GM18868 (cell line): ENCODE measurements around the gene KCTD10.
"Not testable (repeated sequence)": the region's sequence is repeated elsewhere in the genome, so short reads cannot be mapped to it uniquely, and the experiment has no call there.

Source experiments
- ATAC-seq: cut with Tn5 transposase; IDR thresholded peaks from one replicate; pipeline ENCODE4 v1.9.1; 2021; ENCODE audit warnings: mild to moderate bottlenecking, moderate library complexity; ENCODE audit not compliant: unreplicated experiment

KCTD10 gene

DNA sequence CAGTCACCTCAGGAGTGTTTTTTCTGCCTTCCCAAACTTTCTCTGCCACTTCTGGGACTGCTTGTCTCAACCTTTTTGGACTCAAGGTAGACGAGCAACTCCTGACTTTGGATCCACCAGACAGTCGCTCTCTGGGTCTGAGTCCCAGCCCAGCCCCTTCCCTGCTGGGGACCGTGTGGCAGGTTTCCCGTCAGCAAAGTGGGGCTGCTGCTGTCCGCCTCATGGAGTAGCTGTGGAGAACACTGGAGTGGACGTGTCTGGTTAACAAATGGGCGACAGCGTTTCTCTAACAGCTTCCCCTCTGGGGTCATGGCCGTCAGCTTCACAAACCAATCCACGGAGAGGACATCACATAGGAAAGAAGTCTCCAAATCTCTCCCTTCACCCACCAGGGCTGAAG lies 54.8 kb downstream of the KCTD10 start:
- ATAC-seq, result no peak

GRCh38 chr12:109421355-109422087 lies 55.6 kb downstream of the KCTD10 start:
- ATAC-seq, result no peak

DNA sequence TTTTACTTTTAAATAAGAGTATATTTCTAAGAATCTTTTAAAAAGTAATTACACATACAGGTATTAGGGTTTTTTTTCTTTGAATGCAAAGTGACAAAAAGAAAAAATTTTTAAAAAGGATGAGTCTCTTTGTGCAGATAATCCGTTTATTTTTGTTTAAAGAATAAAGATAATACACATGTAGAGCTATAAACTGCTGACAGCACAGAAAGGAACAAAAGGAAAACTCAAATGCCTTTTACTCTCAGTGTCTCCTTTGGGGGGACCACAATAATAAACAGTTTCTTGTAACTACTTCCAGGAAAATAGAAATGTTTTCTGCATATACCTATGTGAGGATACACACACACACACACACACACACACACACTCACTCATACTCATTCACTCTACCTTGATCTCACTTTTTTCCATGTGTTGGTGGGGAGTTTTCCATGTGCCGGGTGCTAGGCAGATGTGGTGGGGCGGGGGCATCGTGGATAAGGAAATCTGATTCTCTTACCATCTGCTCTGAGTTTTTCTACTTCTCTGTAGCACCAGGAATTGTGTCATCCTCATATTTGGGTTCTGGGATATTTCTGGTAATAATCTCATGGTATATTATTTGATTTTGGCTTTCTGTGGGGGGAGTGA lies 58.1 kb downstream of the KCTD10 start:
- no peak for ATAC-seq

- ATAC-seq, result not testable (repeated sequence)
Measured at GRCh38 chr12:109406147-109406546, 71.0 kb downstream of the KCTD10 start.

DNA sequence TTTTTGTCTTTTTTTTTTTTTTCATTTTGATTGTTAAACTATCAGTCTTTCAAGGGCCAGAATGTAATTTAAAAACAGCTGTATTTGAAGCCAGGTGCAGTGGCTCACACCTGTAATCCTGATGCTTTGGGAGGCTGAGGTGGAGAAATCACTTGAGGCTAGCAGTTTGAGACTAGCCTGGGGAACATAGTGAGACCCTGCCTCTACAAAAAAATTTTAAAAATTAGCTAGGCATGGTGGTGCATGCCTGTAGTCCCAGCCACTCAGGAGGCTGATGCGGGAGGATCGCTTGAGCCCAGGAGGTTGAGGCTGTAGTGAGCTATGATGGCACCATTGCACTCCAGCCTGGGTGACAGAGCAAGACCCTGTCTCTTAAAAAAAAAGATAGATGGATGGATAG lies 72.3 kb downstream of the KCTD10 start:
- ATAC-seq, result not testable (repeated sequence)
